ENCODE data around the gene PTGFRN. TPM values are rescaled to one million over a fixed set of nuclear protein-coding genes. Genes with fewer than 3 reads are reported as not detected.
A peak's percentile ranks its signal among the peaks of the same experiment; 100 is the strongest.

The PTGFRN gene
- total and polyA plus RNA-seq, 9 of the 15 experiments (the other 6 are each of a cell fraction or from before 2014, with no cell fraction given): 17.3 to 33.1 (median 25.7) TPM

- H3K9me1 ChIP-seq (ENCODE audit: control insufficient read depth, insufficient read depth, low read length): no peaks in the 10 kb centered on the region
- peaks cover 77% of the 10 kb centered on the region for H3K36me3 ChIP-seq (ENCODE audit: control insufficient read depth, insufficient read depth, low read length)
- ChIA-PET POLR2A (interaction anchor here (0.6 to 1.1 kb wide), 2 partner anchors 12 to 15 kb away, joined by 3 to 4 read pairs; no protein-coding TSS in a partner anchor), CTCF (ENCODE audit: low intra/inter-chr PET ratio) (no interaction called here)
- peak; percentile 61 for ATAC-seq
- WGBS (ENCODE audit: insufficient coverage, low coverage, missing lambda C conversion rate): 58% methylated on average over 5 of the region's 5 CpGs
- peak; percentile 29 for FAIRE-seq
- in situ Hi-C loops (cut with MboI): no loop called here
- no peak overlapping the region for H3K9ac ChIP-seq (ENCODE audit: insufficient read depth in 1 of 2, low read depth in 2 of 2, low read length in 2 of 2)
- BruUV-seq (replicated peaks): no TSS peak
- H3K4me3 ChIP-seq: no peak overlapping the region
- H3K4me1 ChIP-seq (replicated peaks in 1 of 2; ENCODE audit: control insufficient read depth in 2 of 2, insufficient read depth in 2 of 2, low read length in 2 of 2): peaks cover 0 to 4% of the 10 kb centered on the region in 2 experiments; a peak in 2 of 5 replicates
- no peaks in the 10 kb centered on the region for H3K79me2 ChIP-seq (ENCODE audit: control insufficient read depth, insufficient read depth, low read length)
- intact Hi-C loops (cut with micrococcal nuclease): no loop called here
- H3K9me3 ChIP-seq (replicated peaks; ENCODE audit: control insufficient read depth, insufficient read depth, low read depth, low read length): no peaks in the 10 kb centered on the region
- H3K27ac ChIP-seq (ENCODE audit: extremely low read depth, low read depth, low read length): no peak overlapping the region
- no peaks in the 10 kb centered on the region for H3K27me3 ChIP-seq (ENCODE audit: control insufficient read depth in 2 of 2, insufficient read depth in 2 of 2, low read length in 2 of 2)
- H3K4me2 ChIP-seq (ENCODE audit: insufficient read depth, low read length): no peak overlapping the region
- no peak for DNase-seq (ENCODE audit: extremely low read depth in 1 of 4, low spot score in 3 of 4)
- H4K20me1 ChIP-seq (replicated peaks; ENCODE audit: control insufficient read depth, insufficient read depth, low read length): no peaks in the 10 kb centered on the region
- no peak overlapping the region for H2AFZ ChIP-seq (ENCODE audit: low read depth, low read length)
- no peak for TF ChIP-seq RCOR1 (IDR thresholded peaks at IDR 0.05; ENCODE audit: borderline replicate concordance in 1 of 2, low read depth in 2 of 2, low read length in 2 of 2)
- no peak for TF ChIP-seq ZNF511 (CRISPR knock-in tag; IDR thresholded peaks at IDR 0.05)
- no peak for TF ChIP-seq SMAD2 (IDR thresholded peaks at IDR 0.05; ENCODE audit: low read depth, low read length)
- TF ChIP-seq MEIS2 (IDR thresholded peaks at IDR 0.05; ENCODE audit: partially characterized antibody): peak; percentile 68
- no peak for TF ChIP-seq ARID1B (IDR thresholded peaks at IDR 0.05)
- no peak for TF ChIP-seq BRF2 (IDR thresholded peaks at IDR 0.05; ENCODE audit: borderline replicate concordance, insufficient read depth, insufficient read length)
- TF ChIP-seq PKNOX1 (IDR thresholded peaks at IDR 0.05): peak; percentile 71
- TF ChIP-seq PBX2 (CRISPR knock-in tag; IDR thresholded peaks at IDR 0.05; ENCODE audit: low read depth): no peak
- peak; percentile 84 for TF ChIP-seq PBX2 (tag; conservative IDR thresholded peaks at IDR 0.05; ENCODE audit: low read depth)
- TF ChIP-seq HDAC8 (tag; IDR thresholded peaks at IDR 0.05): no peak
- TF ChIP-seq HMGN3 (IDR thresholded peaks at IDR 0.05; ENCODE audit: borderline replicate concordance, extremely low read depth, insufficient read length, low read depth, low read length): no peak
- no peak for TF ChIP-seq OTX1 (CRISPR knock-in tag; IDR thresholded peaks at IDR 0.05)
- TF ChIP-seq RFX5 (IDR thresholded peaks at IDR 0.05; ENCODE audit: low read depth, low read length): no peak
These were observed 37.6 kb downstream of the PTGFRN start for GRCh38 chr1:116947092-116947860.
